HG03095 (cell line): ENCODE measurements around the gene C16orf89.
"Not testable (repeated sequence)": the region's sequence is repeated elsewhere in the genome, so short reads cannot be mapped to it uniquely, and the experiment has no call there.

ENCODE experiments used
- ATAC-seq: cut with Tn5 transposase; IDR thresholded peaks from one replicate; pipeline ENCODE4 v1.9.1; 2021; ENCODE audit warnings: moderate library complexity; ENCODE audit not compliant: unreplicated experiment

Gene C16orf89

DNA sequence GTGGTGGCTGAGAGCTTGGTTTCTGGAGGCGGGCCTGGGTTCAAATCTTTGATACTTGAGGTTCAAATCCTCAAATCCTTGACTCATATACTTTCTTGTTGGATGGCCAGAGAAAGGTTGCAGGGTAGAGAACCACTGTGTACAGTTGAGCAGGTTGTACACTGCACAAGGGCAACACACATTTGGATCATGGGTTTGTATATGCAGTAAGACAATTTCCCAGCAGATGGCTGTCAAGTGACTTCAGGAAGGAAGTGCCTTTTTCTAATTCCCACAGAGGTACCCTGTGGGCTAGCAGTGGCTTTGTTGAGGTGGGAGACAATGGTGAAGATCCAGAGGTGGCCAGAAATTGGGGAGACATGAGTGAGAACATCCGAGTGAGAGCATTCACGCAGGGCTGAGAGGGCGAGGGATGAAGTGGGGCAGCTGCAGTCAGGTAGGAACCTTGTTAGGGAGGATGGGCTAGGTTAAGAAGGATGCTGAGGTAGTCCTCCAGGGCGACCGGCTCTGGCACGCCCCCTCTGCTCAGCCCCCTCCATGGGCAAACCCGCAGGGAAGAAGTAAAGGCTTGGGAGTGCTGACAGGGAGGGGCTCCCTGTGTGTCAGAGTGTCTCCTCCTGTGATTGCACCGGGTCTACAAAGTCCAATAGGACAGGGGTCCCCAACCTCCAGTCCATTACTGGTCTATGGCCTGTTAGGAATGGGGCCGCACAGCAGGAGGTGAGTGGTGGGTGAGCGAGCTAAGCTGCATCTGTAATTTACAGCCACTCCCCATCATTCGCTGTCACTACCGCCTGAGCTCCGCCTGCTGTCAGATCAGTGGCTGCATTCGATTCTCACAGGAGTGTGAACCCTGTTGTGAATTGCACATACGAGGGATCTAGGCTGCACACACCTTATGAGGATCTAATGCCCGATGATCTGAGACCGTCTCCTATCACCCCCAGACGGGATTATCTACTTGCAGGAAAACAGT, 2.7 kb downstream of the C16orf89 start:
- no peak for ATAC-seq

- peak; percentile 82 for ATAC-seq
Measured at GRCh38 chr16:5062051-5062450, 3.7 kb downstream of the C16orf89 start.

GRCh38 chr16:5060073-5060641, 5.6 kb downstream of the C16orf89 start:
- ATAC-seq: no peak

DNA sequence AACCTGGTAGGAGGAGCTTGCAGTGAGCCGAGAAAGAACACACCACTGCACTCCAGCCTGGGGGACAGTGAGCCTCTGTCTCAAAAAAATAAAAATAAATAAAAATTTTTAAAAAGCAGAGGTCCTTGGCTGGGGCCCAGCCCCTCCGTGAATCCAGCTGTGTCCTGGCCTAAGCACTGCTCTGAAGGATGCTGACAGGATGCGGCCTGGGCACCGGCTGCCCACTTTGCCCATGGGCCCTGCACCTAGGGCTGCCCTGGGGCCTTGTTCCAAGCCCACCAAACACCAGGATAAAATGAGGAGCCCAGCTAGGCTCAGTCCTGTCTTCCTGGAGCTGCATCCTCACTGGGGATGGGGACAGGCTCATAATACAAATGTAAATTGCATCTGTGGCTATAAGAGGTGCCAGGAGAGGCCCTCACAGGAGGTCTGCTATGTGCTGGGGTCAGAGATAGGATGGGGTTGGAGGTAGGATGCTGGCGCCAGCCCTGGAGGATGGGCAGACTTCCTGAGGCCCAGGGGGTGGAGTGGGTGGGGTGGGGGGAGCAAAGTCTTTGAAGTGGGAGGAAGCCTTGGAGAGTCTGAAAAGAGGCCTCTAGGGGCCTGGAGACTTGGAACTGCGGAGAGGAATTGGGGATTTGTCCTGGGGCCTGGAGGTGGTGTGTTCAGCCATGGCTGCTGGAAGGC, 6.2 kb downstream of the C16orf89 start:
- no peak for ATAC-seq

GRCh38 chr16:5058476-5058875, 7.3 kb downstream of the C16orf89 start:
- ATAC-seq: no peak

DNA sequence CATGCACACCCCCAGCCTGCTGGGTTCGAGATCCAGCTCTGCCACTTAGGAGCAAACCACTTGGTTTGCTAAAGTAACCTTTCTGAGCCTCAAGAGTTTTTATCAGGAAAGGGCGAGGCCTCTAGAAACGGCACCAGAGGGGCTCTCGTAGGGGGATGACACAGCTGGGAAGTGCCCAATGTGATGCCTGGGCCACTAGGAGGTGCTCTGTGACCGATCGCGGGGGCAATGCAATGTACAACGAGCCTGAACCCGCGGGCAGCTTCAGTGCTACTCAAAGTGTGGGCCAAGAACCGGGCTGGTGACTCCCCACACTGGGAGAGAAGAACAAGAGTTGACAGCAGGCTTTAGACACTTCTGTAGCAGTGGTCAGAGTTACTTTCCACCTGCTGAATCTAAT, 9.4 kb downstream of the C16orf89 start:
- no peak for ATAC-seq

DNA sequence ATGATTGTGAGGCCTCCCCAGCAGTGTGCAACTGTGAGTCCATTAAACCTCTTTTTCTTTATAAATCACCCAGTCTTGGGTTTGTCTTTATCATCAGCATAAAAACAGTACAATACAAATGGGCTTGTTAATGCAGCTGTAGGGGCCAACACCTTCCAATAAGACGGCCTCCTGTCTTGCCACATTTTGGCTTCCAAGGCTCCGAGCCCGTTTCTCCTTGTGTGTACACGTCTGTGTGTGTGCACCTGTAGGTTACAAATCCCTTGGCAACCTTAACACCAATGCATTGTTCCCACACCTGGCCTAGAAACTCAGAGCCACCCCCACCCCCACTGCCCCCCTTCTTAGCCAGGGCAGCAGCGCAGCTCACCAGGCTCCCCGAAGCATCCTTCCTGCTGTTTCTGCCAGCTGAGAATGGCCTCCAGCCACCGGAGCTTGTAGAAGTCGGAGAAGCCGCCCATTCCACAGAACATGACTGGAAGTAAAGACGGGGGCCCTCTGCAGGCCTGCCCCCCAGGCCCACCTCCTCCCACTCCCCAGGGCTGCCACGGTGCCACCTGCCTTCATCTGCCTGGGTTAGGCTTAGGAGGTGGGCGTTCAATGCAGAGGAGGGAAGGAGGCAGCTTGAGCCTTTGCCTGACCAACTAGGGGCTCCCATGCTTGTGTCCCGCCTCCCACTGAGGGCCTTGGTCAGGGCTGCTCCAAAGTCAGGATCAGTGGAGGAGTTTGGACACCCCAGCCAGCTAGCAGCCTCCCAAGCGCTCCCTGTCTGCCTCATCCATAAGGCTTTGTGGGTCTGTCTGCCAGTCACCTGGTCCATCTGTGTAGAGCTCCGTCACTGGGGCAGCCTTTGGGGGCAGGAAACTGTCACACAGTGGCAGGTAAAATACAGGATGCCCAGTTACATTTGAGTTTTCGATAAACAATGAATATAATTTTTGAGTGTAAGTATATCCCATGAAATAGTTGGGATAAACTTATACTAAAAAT, 10.6 kb downstream of the C16orf89 start:
- ATAC-seq: no peak

DNA sequence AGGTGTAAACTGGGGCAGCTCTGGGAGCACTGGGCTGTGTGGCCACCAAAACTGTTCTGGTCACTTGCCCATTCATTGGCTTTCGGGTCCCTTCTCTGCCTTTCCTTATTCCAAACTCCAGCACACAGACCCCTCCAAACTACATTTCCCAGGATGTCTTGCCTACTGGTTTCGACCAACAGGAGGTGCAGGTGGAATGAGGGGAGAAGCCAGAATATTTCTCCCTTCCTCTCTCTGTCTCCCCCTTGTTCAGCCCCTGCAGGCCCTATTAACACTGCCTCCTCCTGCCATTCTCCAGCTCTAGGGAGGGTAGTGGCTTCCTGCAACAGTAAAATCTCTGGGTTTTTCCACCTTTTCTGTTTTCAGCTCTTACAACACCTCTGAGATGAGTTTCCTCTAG, 18.8 kb downstream of the C16orf89 start:
- ATAC-seq: no peak

DNA sequence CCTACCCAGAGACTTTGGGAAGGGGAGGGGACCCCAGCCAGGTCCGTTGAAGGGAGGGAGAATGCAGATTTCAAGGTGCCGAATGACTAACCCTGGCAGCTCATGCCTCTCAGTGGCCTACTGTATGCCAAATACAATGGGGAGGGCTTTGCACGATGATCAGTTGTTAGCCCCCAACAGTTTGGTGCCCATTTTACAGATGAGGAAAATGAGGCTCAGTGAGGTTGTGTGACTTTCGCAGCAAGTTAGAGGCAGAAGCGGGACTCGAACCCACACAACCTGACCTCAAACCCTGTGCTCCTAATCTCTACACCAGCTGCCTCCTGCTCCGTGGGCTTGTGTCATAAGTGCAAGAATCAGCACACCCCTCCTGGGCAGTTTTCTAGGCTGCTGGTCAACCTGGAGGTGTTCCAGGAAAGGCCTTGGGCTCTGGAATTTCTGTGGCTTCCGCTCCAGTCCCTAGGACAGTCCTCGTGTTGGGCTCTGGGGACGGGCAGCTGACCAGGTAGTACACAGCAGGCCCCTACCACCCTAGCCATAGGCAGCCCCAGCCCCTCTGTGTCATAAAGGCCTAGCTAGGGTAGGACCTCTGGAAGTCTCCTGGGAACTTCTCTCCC, 20.1 kb downstream of the C16orf89 start:
- ATAC-seq: no peak

- not testable (repeated sequence) for ATAC-seq
Measured at GRCh38 chr16:5044581-5044980, 21.2 kb downstream of the C16orf89 start.

DNA sequence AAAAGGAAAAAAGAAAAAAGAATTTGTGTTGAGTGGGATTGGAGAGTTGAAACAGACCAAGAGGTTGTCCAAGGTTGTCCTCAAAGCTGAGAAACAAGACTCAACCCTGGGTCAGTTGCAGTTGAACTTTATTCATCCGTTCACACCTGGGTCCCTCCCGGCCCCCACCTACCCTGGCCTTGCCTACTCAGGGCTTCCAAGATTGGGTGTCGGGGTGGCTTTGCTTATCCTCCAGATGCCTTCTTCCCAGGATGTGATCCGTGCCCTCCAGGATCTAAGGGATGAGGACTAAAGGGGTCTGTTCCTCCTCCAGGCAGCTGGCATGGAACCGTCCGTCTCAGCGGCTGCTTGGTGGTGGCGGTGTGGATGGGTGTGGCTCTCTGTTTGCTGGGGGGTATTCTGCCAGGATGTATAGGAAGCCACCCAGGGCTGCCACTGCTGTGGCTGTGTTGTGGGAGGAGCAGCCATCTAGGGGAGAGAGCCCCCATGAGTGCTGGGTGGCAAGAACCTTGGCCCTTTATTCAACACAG, 21.7 kb downstream of the C16orf89 start:
- no peak for ATAC-seq

DNA sequence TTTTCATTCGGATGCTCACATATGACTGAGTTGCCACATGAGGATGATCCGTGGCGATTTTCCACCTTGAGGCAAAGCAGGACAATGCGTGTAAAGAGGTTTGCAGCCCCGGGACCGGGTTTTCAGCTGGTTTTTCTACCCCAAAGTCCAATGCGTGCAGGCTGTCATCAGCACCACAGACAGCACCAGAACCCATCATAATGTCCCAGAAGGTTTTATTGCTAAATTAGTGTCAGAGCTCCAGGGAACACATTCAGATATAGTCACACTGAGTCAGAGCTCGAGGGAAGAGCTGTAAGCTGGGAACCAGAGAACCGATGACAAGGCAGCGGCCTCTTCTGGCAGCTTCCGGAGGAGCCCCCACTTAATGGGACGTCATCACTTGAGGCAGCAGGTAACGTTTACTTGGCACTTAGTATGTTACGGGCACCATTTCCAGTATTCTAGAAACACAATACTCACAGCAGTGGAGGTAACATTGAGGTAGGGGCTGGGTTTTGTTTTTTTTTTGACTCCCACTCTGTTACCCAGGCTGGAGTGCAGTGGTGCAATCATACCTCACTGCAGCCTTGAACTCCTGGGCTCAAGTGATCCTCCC, 23.1 kb downstream of the C16orf89 start:
- no peak for ATAC-seq

GRCh38 chr16:5041600-5042133, 24.1 kb downstream of the C16orf89 start:
- ATAC-seq: peak; percentile 78

DNA sequence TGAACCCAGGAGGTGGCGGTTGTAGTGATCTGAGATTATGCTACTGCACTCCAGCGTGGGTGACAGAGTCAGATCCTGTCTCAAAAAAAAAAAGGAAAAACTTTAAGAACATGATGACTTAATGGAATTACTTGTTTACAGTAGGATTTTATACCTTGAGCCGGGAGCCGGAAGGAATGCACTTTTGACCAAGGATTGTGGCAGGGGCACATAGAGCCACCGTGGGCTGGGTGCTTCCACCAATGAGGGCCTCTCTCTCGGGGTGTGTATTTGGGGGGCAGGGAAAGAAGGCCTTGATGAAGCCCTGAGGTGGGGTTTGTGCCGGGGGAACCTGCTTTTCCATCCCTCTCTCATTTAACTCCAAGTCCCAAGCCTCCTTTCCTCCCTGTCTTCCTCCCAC, 25.3 kb downstream of the C16orf89 start:
- no peak for ATAC-seq

DNA sequence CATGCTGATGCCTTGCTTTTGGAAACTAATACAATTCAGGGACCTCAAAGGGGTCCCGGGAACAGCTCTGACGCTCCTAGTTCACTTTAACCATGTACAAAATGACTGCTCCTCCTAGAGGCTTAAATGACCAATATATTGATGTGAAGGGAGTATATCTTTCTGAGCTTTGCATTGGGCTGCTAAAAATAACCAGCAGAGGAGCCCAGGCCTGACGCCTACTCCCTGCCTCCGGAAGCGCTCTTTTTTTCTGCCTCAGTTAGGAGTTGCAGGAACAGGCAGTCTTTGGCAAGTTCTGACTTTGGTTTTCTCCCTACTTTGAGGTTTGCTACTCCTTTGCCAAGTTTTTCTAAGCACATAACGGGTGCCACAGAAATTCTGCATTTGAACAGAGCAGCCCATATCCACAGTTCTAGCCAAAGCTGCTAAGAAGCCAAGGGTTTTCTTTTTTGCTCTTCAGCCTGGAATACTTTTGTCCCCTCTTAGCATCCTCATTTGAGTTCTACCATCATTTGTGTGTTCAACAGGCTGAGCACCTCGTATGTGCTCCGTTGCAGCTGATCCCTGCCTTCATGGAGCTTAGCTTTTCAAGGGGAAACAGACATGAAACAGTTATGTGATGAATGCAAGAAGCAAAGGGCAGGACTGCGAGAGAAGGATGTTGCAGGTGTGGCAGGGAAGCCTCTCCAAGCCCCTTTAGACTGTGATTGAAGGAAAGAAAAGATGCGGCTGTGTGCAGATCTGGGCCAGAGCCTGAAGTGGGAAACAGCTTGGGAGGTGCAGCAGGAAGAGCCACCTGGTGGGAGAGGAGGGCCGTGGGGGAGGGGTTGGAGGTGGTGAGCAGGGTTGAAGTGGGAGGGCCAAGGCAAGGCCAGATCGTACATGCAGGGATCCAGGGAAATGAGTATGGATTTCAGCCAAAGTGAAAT, 29.3 kb downstream of the C16orf89 start:
- no peak for ATAC-seq

GRCh38 chr16:5035909-5036227, 29.9 kb downstream of the C16orf89 start:
- ATAC-seq: no peak

- no peak for ATAC-seq
Measured at GRCh38 chr16:5034167-5034523, 31.6 kb downstream of the C16orf89 start.
